ENCODE results near the gene ZNF557.

ZNF557 gene

GRCh38 chr19:7112675-7113074 lies 43.2 kb downstream of the ZNF557 start:
- H3K4me3 ChIP-seq (ENCODE audit: low read depth, low read length): no peak overlapping the region
- no peak for TF ChIP-seq CTCF (IDR thresholded peaks at IDR 0.05; ENCODE audit: control insufficient read depth, extremely low read depth, insufficient read depth)
- DNase-seq (ENCODE audit: low read depth): no peak

- TF ChIP-seq CTCF (IDR thresholded peaks at IDR 0.05; ENCODE audit: control insufficient read depth, extremely low read depth, insufficient read depth): no peak
- no peak for DNase-seq (ENCODE audit: low read depth)
- H3K4me3 ChIP-seq (ENCODE audit: low read depth, low read length): no peak overlapping the region
These were observed 43.7 kb downstream of the ZNF557 start for GRCh38 chr19:7113233-7113632.

- DNase-seq (ENCODE audit: low read depth): no peak
- no peak overlapping the region for H3K4me3 ChIP-seq (ENCODE audit: low read depth, low read length)
- TF ChIP-seq CTCF (IDR thresholded peaks at IDR 0.05; ENCODE audit: control insufficient read depth, extremely low read depth, insufficient read depth): no peak
These were observed 46.2 kb downstream of the ZNF557 start for GRCh38 chr19:7115721-7116120.

DNA sequence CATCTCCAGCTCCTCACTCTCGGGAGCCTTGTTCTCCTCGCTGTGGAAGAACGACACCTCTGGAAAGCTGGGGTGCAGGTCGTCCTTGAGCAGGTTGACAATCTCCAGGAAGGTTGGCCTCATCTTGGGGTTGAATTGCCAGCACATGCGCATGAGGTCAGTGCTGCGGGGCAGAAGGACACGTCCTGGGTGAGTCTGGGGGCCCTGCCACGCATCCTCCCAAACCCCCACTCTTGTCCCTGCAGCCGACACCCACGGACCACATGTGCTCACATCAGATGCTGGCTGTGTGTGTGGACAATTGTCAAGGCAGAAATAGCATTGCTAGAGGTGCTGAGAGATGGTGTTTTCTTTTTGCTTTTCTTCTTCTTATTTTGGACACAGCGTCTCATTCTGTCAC lies 47.7 kb downstream of the ZNF557 start:
- no peak overlapping the region for H3K4me3 ChIP-seq (ENCODE audit: low read depth, low read length)
- no peak for DNase-seq (ENCODE audit: low read depth)
- no peak for TF ChIP-seq CTCF (IDR thresholded peaks at IDR 0.05; ENCODE audit: control insufficient read depth, extremely low read depth, insufficient read depth)

GRCh38 chr19:7119582-7119981 lies 50.1 kb downstream of the ZNF557 start:
- no peak for DNase-seq (ENCODE audit: low read depth)
- no peak overlapping the region for H3K4me3 ChIP-seq (ENCODE audit: low read depth, low read length)
- TF ChIP-seq CTCF (IDR thresholded peaks at IDR 0.05; ENCODE audit: control insufficient read depth, extremely low read depth, insufficient read depth): no peak

DNA sequence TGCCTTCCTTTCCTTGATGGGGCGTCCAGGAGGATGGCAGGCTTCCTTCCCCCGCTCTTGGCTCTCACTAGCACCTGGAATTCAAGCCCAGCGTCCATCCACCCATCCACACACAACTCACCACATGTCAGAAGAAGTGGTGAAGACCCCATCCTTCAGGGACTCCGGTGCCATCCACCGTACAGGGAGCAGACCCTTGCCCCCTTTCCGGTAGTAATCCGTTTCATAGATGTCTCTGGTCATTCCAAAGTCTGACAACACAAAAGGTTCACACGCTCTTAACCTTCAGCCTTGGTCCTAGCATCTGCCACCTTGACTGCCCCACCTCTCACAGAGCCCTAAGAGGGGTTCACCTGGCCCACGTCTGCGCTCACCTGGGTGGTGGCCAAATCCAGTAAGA lies 51.0 kb downstream of the ZNF557 start:
- TF ChIP-seq CTCF (IDR thresholded peaks at IDR 0.05; ENCODE audit: control insufficient read depth, extremely low read depth, insufficient read depth): no peak
- no peak for DNase-seq (ENCODE audit: low read depth)
- no peak overlapping the region for H3K4me3 ChIP-seq (ENCODE audit: low read depth, low read length)

- H3K4me3 ChIP-seq (ENCODE audit: low read depth, low read length): no peak overlapping the region
- no peak for TF ChIP-seq CTCF (IDR thresholded peaks at IDR 0.05; ENCODE audit: control insufficient read depth, extremely low read depth, insufficient read depth)
- DNase-seq (ENCODE audit: low read depth): no peak
These were observed 53.2 kb downstream of the ZNF557 start for GRCh38 chr19:7122701-7123100.
